Cardiac muscle cell (in vitro differentiated cells and primary cell): ENCODE results near the gene PHF2. TPM values are rescaled to one million over a fixed set of nuclear protein-coding genes. Genes with fewer than 3 reads are reported as not detected.

Experiments
- DNase-seq, 2 donors: peaks; one replicate each; pipeline versions ENCODE4 v3.0.0 to v3.0.0-alpha.2; 2010 to 2017; ENCODE audit warnings: low read depth in 1 of 2, low spot score in 1 of 2
- H3K27ac ChIP-seq: fragments of 200-600 bp; sonication (generic); 2 replicates; pipeline ENCODE4 v1.5.1; 2016
- H3K27me3 ChIP-seq: fragments of 200-600 bp; sonication (generic); 2 replicates; pipeline ENCODE4 v1.6.0; 2016; ENCODE audit warnings: control low read depth
- H3K36me3 ChIP-seq: fragments of 200-600 bp; sonication (generic); 2 replicates; pipeline ENCODE4 v1.5.1; 2016; ENCODE audit warnings: control low read depth
- H3K4me1 ChIP-seq: fragments of 200-600 bp; sonication (generic); 2 replicates; pipeline ENCODE4 v1.8.1; 2017; ENCODE audit warnings: low read depth, mild to moderate bottlenecking, mixed run types
- H3K4me3 ChIP-seq: fragments of 200-600 bp; sonication (generic); 2 replicates; pipeline ENCODE4 v1.5.1; 2016; ENCODE audit warnings: mild to moderate bottlenecking
- H3K9me3 ChIP-seq: fragments of 200-600 bp; sonication (generic); 2 replicates; pipeline ENCODE4 v1.5.1; 2017; ENCODE audit warnings: low read depth, mild to moderate bottlenecking, control low read depth
- polyA plus RNA-seq: library from polyadenylated mRNA; unstranded; fragments of >200 nt; fragmentation: Nextera tagmentation; extraction: Ambion mirVana; gene quantifications from 2 replicates; pipeline ENCODE4 v1.2.1, GENCODE V29; 2016
- total RNA-seq: library from RNA; depleted of rRNA; stranded (reverse); fragments of >200 nt; gene quantifications from 2 replicates; pipeline ENCODE4 v1.2.3, GENCODE V29; 2016
- TF ChIP-seq, protein P1 (sequence below): IDR thresholded peaks from 2 replicates; pipeline ENCODE4 v1.5.1; 2012; ENCODE audit warnings: low read depth, mild to moderate bottlenecking, low read length

PHF2 gene
- total and polyA plus RNA-seq, 2 experiments from 2014 or later = 14.1 to 33.7 TPM

DNA sequence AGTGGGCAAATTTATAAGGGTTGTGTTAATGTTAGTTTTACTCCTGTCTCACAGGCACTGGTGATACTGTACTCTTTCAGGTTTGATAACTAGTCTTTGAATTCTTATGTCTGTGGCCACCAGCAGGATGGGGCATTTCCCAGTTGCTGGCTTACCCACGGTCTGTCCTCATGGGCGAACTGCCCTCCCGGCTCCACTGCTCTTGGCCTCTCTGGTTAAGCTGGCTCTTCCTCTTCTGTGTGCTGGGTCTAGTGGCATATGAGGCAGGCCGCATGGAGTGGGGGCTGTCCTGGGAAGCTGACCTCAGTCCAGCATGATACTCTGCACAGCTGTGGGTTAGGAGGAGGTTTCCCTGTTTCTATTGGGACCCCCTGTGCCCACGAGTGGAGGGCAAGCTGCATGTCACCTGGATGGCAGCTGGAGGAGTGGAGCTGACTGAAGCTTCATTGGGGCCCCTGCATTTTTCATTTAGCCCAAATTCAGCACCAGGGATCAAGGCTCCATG, 19.5 kb downstream of the PHF2 start:
- no peak for DNase-seq
- no peaks in the 10 kb centered on the region for H3K4me1 ChIP-seq
- no peak overlapping the region for H3K27ac ChIP-seq
- H3K9me3 ChIP-seq = no peaks in the 10 kb centered on the region
- H3K4me3 ChIP-seq = no peak overlapping the region
- TF ChIP-seq, protein P1, sequence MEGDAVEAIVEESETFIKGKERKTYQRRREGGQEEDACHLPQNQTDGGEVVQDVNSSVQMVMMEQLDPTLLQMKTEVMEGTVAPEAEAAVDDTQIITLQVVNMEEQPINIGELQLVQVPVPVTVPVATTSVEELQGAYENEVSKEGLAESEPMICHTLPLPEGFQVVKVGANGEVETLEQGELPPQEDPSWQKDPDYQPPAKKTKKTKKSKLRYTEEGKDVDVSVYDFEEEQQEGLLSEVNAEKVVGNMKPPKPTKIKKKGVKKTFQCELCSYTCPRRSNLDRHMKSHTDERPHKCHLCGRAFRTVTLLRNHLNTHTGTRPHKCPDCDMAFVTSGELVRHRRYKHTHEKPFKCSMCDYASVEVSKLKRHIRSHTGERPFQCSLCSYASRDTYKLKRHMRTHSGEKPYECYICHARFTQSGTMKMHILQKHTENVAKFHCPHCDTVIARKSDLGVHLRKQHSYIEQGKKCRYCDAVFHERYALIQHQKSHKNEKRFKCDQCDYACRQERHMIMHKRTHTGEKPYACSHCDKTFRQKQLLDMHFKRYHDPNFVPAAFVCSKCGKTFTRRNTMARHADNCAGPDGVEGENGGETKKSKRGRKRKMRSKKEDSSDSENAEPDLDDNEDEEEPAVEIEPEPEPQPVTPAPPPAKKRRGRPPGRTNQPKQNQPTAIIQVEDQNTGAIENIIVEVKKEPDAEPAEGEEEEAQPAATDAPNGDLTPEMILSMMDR = no peak
- no peaks in the 10 kb centered on the region for H3K36me3 ChIP-seq
- no peaks in the 10 kb centered on the region for H3K27me3 ChIP-seq

- no peak overlapping the region for H3K27ac ChIP-seq
- H3K36me3 ChIP-seq = no peaks in the 10 kb centered on the region
- DNase-seq = no peak
- no peaks in the 10 kb centered on the region for H3K4me1 ChIP-seq
- no peaks in the 10 kb centered on the region for H3K9me3 ChIP-seq
- no peak overlapping the region for H3K4me3 ChIP-seq
- TF ChIP-seq, protein P1 = no peak
- H3K27me3 ChIP-seq = no peaks in the 10 kb centered on the region
Observed at GRCh38 chr9:93596399-93596798, 20.0 kb downstream of the PHF2 start.

GRCh38 chr9:93597142-93597706, 20.8 kb downstream of the PHF2 start:
- H3K4me1 ChIP-seq = no peaks in the 10 kb centered on the region
- no peaks in the 10 kb centered on the region for H3K27me3 ChIP-seq
- H3K27ac ChIP-seq = no peak overlapping the region
- DNase-seq = no peak
- no peaks in the 10 kb centered on the region for H3K9me3 ChIP-seq
- no peak overlapping the region for H3K4me3 ChIP-seq
- no peaks in the 10 kb centered on the region for H3K36me3 ChIP-seq
- TF ChIP-seq, protein P1 = no peak

GRCh38 chr9:93597871-93598646, 21.7 kb downstream of the PHF2 start:
- Histone ChIP-seq H3K9me3 (no peaks in the 10 kb centered on the region), H3K27ac (no peak overlapping the region), H3K27me3 (no peaks in the 10 kb centered on the region), H3K36me3 (no peaks in the 10 kb centered on the region), H3K4me3 (no peak overlapping the region), H3K4me1 (no peaks in the 10 kb centered on the region)
- DNase-seq = no peak
- TF ChIP-seq, protein P1 = no peak

GRCh38 chr9:93598647-93599241, 22.4 kb downstream of the PHF2 start:
- no peaks in the 10 kb centered on the region for H3K4me1 ChIP-seq
- H3K4me3 ChIP-seq = no peak overlapping the region
- H3K9me3 ChIP-seq = no peaks in the 10 kb centered on the region
- TF ChIP-seq, protein P1 = no peak
- no peaks in the 10 kb centered on the region for H3K27me3 ChIP-seq
- H3K27ac ChIP-seq = no peak overlapping the region
- H3K36me3 ChIP-seq = no peaks in the 10 kb centered on the region
- no peak for DNase-seq
